H7 (cell line): ENCODE results near the gene C1orf141. TPM values are rescaled to one million over a fixed set of nuclear protein-coding genes. Genes with fewer than 3 reads are reported as not detected.

Experiments used
- DNase-seq: peaks from one replicate; pipeline ENCODE4 v3.0.0; 2012
- H3K27me3 ChIP-seq: 2 replicates; pipeline ENCODE4 v1.6.0; 2011; ENCODE audit warnings: mild to moderate bottlenecking, low read length; ENCODE audit not compliant: control insufficient read depth, insufficient read depth
- H3K36me3 ChIP-seq: replicated peaks from 2 replicates; pipeline ENCODE4 v1.5.1; 2011; ENCODE audit warnings: low read length; ENCODE audit not compliant: control insufficient read depth, insufficient read depth
- H3K4me3 ChIP-seq: 2 replicates; pipeline ENCODE4 v1.5.1; 2011; ENCODE audit warnings: low read depth, mild to moderate bottlenecking, control low read depth, low read length, moderate library complexity; ENCODE audit not compliant: insufficient read depth
- total RNA-seq: library from RNA; depleted of rRNA; stranded (reverse); fragments of >200 nt; shearing (Covaris generic); gene quantifications from 2 replicates; pipeline ENCODE4 v1.2.3, GENCODE V29; 2014; rRNA removed

C1orf141 gene
- total RNA-seq, 1 experiment from 2014 or later, result not detected

GRCh38 chr1:67052741-67053534, 81.8 kb downstream of the C1orf141 start:
- DNase-seq, result no peak
- H3K27me3 ChIP-seq, result peaks cover 4% of the 10 kb centered on the region; the same call in 1 of the 2 replicates
- peak overlapping the region; percentile 76 for H3K4me3 ChIP-seq
- H3K36me3 ChIP-seq, result no peaks in the 10 kb centered on the region

DNA sequence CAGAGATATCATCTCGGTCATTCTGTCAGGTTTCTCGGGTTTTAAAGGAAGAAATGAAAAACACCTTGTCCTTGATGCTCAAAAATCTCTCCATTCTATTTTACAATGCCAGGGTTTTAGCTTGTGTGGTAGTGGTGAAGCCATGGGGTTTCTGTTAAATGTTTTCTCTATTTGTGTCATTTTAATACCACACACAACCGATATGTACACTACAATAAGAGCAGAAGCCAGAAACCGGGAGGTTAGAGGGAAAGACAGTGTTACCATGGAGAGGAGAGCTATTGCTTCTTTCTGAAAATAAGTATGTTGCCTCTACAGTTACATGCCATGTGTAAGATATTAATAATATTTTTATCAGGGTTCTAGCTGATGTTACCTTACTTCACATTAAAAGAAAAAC, 83.6 kb downstream of the C1orf141 start:
- DNase-seq, result no peak
- no peaks in the 10 kb centered on the region for H3K36me3 ChIP-seq
- no peak overlapping the region for H3K4me3 ChIP-seq
- H3K27me3 ChIP-seq, result peaks cover 4% of the 10 kb centered on the region; the same call in 1 of the 2 replicates

DNA sequence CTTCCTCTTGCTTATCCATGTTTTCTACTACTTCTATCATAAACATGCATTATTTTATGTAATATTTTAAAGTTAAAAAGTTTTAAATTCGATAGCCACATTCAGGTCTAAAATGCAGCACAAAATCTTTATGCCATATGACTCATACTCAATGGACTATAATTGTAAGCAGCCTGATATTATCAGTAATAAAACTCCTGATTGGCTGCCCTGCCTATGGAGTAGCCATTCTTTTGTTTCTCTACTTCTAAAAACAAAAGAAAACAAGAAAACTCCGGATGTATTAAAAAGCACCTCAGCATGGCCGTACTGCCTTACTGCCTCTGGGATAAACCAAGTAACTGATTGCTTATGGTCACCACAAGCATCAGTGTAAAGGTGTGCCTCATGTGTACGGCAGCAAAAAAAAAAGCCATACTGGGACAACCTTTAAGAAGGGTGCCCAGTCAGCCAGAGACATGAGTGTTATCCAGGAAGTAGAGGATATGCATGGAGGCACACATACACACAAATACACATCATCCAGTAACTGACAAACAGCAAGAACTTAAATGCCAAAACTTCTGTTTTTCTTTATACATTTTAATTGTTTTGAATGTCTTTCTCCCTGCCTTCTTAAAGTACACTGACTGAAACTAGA, 90.0 kb downstream of the C1orf141 start:
- Histone ChIP-seq H3K27me3 (no peaks in the 10 kb centered on the region), H3K36me3 (no peaks in the 10 kb centered on the region), H3K4me3 (no peak overlapping the region)
- DNase-seq, result no peak

DNA sequence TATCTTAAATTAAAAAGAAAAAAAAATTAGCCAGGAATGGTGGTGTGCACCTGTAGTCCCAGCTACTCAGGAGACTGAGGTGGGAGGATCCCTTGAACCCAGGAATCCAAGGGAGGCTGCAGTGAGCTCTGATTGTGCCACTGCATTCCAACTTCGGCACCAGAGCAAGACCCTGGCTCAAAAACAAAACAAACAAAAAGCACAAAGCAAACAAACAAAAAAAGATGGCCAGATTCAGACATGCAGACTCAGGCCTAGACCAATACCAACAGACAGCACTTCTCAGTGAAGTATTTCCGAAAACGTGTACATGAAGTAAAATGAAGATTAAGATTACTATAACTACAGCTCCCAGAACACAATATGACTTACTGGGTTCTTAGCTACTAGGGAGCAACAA, 91.4 kb downstream of the C1orf141 start:
- Histone ChIP-seq H3K27me3 (no peaks in the 10 kb centered on the region), H3K4me3 (no peak overlapping the region), H3K36me3 (no peaks in the 10 kb centered on the region)
- no peak for DNase-seq

Other genes starting within 250 kb of the C1orf141 start
- gene DNAI4, start 210.1 kb downstream of the C1orf141 start, total RNA-seq, result 1.6 and 3.8 TPM in 2 replicates
- gene MIER1, start 210.0 kb downstream of the C1orf141 start, total RNA-seq, result 31.7 and 44.8 TPM in 2 replicates
- 3.0 and 3.5 TPM in 2 replicates for gene SLC35D1, start 80.8 kb downstream of the C1orf141 start, total RNA-seq
- not detected in 2 replicates for gene IL23R, start 31.5 kb upstream of the C1orf141 start, total RNA-seq
- 0.45 and 1.4 TPM in 2 replicates for gene IL12RB2, start 172.9 kb upstream of the C1orf141 start, total RNA-seq